HepG2 (cell line): Measurements from ENCODE around the gene MYPN. TPM values are rescaled to one million over a fixed set of nuclear protein-coding genes. Genes with fewer than 3 reads are reported as not detected.

ENCODE experiments used
- ELF4 ChIP-seq: sonication (generic); formaldehyde crosslinking; IDR thresholded peaks from 2 replicates; pipeline ENCODE4 v1.5.0; 2020; ENCODE audit warnings: missing genetic modification reagents, mild to moderate bottlenecking, moderate library complexity, borderline replicate concordance
- MTA1 ChIP-seq: sonication (generic); formaldehyde crosslinking; IDR thresholded peaks from 2 replicates; pipeline ENCODE4 v1.4.0; 2020; ENCODE audit warnings: missing genetic modification reagents, mild to moderate bottlenecking, borderline replicate concordance
- NFYC ChIP-seq: IDR thresholded peaks from 2 replicates; pipeline ENCODE4 v1.6.1; 2016; ENCODE audit warnings: missing genetic modification reagents, missing compliant biosample characterization
- SNRNP70 ChIP-seq: fragments of 200-400 bp; formaldehyde crosslinking; IDR thresholded peaks from 2 replicates; pipeline ENCODE4 v1.6.1; 2017; ENCODE audit warnings: mild to moderate bottlenecking, low read depth, low read length, moderate library complexity
- TCF12 ChIP-seq, 2 experiments: fragments of 450-650 bp in 1 of 2; sonication (generic) in 1 of 2; formaldehyde crosslinking in 1 of 2; IDR thresholded peaks; 2 replicates each; pipeline versions ENCODE4 v1.6.1 to v1.8.0; 2017 to 2022; ENCODE audit warnings: antibody characterized with exemption in 1 of 2, mild to moderate bottlenecking in 1 of 2, missing genetic modification reagents in 1 of 2, moderate library complexity in 1 of 2
- ZNF24 ChIP-seq: fragments of 450-650 bp; IDR thresholded peaks from 2 replicates; pipeline ENCODE4 v1.6.1; 2017; ENCODE audit warnings: antibody characterized with exemption, mild to moderate bottlenecking
- polyA plus RNA-seq, 8 experiments: library from polyadenylated mRNA; depleted of rRNA in 3 of 8; stranded (reverse) in 7 of 8; unstranded in 1 of 8; fragments of >200 nt; fragmentation: Illumina TruSeq in 4 of 8; extraction: Trizol in 4 of 8; gene quantifications; 2 replicates each; pipeline versions ENCODE4 v1.2.1 to v1.2.3, GENCODE V29; 2011 to 2016; ENCODE audit warnings: low read depth in 4 of 8, missing spikeins in 1 of 8, mixed read lengths in 1 of 8; ENCODE audit not compliant: insufficient read depth in 1 of 8
- total RNA-seq, 5 experiments: library from RNA; depleted of rRNA; stranded (reverse); fragments of >200 nt; fragmentation: Illumina TruSeq; extraction: Trizol; gene quantifications; 2 replicates each; pipeline ENCODE4 v1.2.3, GENCODE V29; 2016; ENCODE audit warnings: low read depth in 1 of 5
- TF ChIP-seq, protein P1 (sequence below): sonication (generic); formaldehyde crosslinking; IDR thresholded peaks from 2 replicates; pipeline ENCODE4 v1.5.0; 2020; ENCODE audit warnings: mild to moderate bottlenecking, missing genetic modification reagents, borderline replicate concordance
- TF ChIP-seq, protein P2 (sequence below): sonication (generic); formaldehyde crosslinking; IDR thresholded peaks from 2 replicates; pipeline ENCODE4 v1.4.0; 2020; ENCODE audit warnings: missing genetic modification reagents, mild to moderate bottlenecking, borderline replicate concordance
- TF ChIP-seq, protein P3 (sequence below): sonication (generic); formaldehyde crosslinking; IDR thresholded peaks from 2 replicates; pipeline ENCODE4 v1.4.0; 2020; ENCODE audit warnings: missing genetic modification reagents
- TF ChIP-seq, protein P4 (sequence below): sonication (generic); formaldehyde crosslinking; IDR thresholded peaks from 2 replicates; pipeline ENCODE4 v1.4.0; 2020; ENCODE audit warnings: missing genetic modification reagents

Gene MYPN
- total and polyA plus RNA-seq, 2 of the 13 experiments (the other 11 are each of a cell fraction or from before 2014, with no cell fraction given) = not detected

DNA sequence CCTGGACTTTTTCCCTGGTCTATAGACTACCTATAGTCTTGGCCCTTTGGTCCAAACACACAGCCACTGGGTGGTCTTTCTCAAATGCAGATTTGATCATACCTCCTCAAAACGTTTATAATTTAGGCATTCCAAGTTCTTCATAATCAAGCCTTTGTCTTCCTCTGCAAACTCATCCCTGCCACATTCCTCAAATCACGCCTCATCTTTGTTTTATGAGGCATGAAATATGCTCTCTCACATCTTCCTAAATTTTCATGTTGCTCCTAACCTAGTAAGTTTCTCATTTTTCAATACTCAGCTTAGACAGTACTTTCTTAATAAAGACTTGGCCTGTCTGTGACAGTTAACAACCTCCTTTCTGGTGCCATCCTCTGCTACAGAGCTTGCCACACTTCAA lies 23.3 kb upstream of the MYPN start (continued):
- TF ChIP-seq, protein P1, sequence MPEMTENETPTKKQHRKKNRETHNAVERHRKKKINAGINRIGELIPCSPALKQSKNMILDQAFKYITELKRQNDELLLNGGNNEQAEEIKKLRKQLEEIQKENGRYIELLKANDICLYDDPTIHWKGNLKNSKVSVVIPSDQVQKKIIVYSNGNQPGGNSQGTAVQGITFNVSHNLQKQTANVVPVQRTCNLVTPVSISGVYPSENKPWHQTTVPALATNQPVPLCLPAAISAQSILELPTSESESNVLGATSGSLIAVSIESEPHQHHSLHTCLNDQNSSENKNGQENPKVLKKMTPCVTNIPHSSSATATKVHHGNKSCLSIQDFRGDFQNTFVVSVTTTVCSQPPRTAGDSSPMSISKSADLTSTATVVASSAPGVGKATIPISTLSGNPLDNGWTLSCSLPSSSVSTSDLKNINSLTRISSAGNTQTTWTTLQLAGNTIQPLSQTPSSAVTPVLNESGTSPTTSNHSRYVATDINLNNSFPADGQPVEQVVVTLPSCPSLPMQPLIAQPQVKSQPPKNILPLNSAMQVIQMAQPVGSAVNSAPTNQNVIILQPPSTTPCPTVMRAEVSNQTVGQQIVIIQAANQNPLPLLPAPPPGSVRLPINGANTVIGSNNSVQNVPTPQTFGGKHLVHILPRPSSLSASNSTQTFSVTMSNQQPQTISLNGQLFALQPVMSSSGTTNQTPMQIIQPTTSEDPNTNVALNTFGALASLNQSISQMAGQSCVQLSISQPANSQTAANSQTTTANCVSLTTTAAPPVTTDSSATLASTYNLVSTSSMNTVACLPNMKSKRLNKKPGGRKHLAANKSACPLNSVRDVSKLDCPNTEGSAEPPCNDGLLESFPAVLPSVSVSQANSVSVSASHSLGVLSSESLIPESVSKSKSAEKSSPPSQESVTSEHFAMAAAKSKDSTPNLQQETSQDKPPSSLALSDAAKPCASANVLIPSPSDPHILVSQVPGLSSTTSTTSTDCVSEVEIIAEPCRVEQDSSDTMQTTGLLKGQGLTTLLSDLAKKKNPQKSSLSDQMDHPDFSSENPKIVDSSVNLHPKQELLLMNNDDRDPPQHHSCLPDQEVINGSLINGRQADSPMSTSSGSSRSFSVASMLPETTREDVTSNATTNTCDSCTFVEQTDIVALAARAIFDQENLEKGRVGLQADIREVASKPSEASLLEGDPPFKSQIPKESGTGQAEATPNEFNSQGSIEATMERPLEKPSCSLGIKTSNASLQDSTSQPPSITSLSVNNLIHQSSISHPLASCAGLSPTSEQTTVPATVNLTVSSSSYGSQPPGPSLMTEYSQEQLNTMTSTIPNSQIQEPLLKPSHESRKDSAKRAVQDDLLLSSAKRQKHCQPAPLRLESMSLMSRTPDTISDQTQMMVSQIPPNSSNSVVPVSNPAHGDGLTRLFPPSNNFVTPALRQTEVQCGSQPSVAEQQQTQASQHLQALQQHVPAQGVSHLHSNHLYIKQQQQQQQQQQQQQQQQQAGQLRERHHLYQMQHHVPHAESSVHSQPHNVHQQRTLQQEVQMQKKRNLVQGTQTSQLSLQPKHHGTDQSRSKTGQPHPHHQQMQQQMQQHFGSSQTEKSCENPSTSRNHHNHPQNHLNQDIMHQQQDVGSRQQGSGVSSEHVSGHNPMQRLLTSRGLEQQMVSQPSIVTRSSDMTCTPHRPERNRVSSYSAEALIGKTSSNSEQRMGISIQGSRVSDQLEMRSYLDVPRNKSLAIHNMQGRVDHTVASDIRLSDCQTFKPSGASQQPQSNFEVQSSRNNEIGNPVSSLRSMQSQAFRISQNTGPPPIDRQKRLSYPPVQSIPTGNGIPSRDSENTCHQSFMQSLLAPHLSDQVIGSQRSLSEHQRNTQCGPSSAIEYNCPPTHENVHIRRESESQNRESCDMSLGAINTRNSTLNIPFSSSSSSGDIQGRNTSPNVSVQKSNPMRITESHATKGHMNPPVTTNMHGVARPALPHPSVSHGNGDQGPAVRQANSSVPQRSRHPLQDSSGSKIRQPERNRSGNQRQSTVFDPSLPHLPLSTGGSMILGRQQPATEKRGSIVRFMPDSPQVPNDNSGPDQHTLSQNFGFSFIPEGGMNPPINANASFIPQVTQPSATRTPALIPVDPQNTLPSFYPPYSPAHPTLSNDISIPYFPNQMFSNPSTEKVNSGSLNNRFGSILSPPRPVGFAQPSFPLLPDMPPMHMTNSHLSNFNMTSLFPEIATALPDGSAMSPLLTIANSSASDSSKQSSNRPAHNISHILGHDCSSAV = no peak
- TF ChIP-seq NFYC (CRISPR knock-in tag) (no peak), ELF4 (CRISPR knock-in tag) (no peak), ZNF24 (no peak), MTA1 (no peak), SNRNP70 (no peak), TCF12 (IDR thresholded peaks at IDR 0.05) (no peak), TCF12 (CRISPR knock-in tag; IDR thresholded peaks at IDR 0.05) (no peak)
- TF ChIP-seq, protein P2, sequence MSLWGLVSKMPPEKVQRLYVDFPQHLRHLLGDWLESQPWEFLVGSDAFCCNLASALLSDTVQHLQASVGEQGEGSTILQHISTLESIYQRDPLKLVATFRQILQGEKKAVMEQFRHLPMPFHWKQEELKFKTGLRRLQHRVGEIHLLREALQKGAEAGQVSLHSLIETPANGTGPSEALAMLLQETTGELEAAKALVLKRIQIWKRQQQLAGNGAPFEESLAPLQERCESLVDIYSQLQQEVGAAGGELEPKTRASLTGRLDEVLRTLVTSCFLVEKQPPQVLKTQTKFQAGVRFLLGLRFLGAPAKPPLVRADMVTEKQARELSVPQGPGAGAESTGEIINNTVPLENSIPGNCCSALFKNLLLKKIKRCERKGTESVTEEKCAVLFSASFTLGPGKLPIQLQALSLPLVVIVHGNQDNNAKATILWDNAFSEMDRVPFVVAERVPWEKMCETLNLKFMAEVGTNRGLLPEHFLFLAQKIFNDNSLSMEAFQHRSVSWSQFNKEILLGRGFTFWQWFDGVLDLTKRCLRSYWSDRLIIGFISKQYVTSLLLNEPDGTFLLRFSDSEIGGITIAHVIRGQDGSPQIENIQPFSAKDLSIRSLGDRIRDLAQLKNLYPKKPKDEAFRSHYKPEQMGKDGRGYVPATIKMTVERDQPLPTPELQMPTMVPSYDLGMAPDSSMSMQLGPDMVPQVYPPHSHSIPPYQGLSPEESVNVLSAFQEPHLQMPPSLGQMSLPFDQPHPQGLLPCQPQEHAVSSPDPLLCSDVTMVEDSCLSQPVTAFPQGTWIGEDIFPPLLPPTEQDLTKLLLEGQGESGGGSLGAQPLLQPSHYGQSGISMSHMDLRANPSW (CRISPR knock-in tag) = no peak
- TF ChIP-seq, protein P3, sequence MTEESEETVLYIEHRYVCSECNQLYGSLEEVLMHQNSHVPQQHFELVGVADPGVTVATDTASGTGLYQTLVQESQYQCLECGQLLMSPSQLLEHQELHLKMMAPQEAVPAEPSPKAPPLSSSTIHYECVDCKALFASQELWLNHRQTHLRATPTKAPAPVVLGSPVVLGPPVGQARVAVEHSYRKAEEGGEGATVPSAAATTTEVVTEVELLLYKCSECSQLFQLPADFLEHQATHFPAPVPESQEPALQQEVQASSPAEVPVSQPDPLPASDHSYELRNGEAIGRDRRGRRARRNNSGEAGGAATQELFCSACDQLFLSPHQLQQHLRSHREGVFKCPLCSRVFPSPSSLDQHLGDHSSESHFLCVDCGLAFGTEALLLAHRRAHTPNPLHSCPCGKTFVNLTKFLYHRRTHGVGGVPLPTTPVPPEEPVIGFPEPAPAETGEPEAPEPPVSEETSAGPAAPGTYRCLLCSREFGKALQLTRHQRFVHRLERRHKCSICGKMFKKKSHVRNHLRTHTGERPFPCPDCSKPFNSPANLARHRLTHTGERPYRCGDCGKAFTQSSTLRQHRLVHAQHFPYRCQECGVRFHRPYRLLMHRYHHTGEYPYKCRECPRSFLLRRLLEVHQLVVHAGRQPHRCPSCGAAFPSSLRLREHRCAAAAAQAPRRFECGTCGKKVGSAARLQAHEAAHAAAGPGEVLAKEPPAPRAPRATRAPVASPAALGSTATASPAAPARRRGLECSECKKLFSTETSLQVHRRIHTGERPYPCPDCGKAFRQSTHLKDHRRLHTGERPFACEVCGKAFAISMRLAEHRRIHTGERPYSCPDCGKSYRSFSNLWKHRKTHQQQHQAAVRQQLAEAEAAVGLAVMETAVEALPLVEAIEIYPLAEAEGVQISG = no peak
- TF ChIP-seq, protein P4, sequence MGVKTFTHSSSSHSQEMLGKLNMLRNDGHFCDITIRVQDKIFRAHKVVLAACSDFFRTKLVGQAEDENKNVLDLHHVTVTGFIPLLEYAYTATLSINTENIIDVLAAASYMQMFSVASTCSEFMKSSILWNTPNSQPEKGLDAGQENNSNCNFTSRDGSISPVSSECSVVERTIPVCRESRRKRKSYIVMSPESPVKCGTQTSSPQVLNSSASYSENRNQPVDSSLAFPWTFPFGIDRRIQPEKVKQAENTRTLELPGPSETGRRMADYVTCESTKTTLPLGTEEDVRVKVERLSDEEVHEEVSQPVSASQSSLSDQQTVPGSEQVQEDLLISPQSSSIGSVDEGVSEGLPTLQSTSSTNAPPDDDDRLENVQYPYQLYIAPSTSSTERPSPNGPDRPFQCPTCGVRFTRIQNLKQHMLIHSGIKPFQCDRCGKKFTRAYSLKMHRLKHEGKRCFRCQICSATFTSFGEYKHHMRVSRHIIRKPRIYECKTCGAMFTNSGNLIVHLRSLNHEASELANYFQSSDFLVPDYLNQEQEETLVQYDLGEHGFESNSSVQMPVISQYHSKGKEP (CRISPR knock-in tag) = no peak
